NCI-H2227 (cell line): ENCODE data around the gene LSM2.

Source experiments
- DNase-seq: peaks from one replicate; lab custom pipeline; 2025; ENCODE audit not compliant: unreplicated experiment; lab: John Stamatoyannopoulos, UW

Gene LSM2

GRCh38 chr6:31777667-31778050 lies 29.1 kb downstream of the LSM2 start:
- DNase-seq = no peak

GRCh38 chr6:31776989-31777666 lies 29.6 kb downstream of the LSM2 start, which contains the start of gene VWA7:
Gene VWA7 (minus strand): TSS chr6:31777328. CDS start chr6:31776779, 549 bp downstream.
- peak; percentile 69 for DNase-seq

- DNase-seq = peak; percentile 65
These were observed 30.2 kb downstream of the LSM2 start for GRCh38 chr6:31776485-31776988.

- DNase-seq = no peak
These were observed 30.9 kb downstream of the LSM2 start for GRCh38 chr6:31775633-31776484.

GRCh38 chr6:31775184-31775583 lies 31.6 kb downstream of the LSM2 start:
- no peak for DNase-seq

- DNase-seq = no peak
These were observed 34.8 kb downstream of the LSM2 start for GRCh38 chr6:31771992-31772358.

- DNase-seq = no peak
These were observed 35.9 kb downstream of the LSM2 start for GRCh38 chr6:31770860-31771259.

GRCh38 chr6:31769684-31770371 lies 36.9 kb downstream of the LSM2 start:
- peak; percentile 38 for DNase-seq

GRCh38 chr6:31768363-31769257 lies 38.2 kb downstream of the LSM2 start:
- DNase-seq = no peak

- DNase-seq = no peak
These were observed 39.6 kb downstream of the LSM2 start for GRCh38 chr6:31767096-31767645.

GRCh38 chr6:31765910-31766794 lies 40.6 kb downstream of the LSM2 start:
- DNase-seq = no peak

- DNase-seq = no peak
These were observed 41.2 kb downstream of the LSM2 start for GRCh38 chr6:31765559-31765909.

- no peak for DNase-seq
These were observed 42.6 kb downstream of the LSM2 start for GRCh38 chr6:31764198-31764597.

GRCh38 chr6:31763619-31763940 lies 43.2 kb downstream of the LSM2 start:
- no peak for DNase-seq

- no peak for DNase-seq
These were observed 43.7 kb downstream of the LSM2 start for GRCh38 chr6:31762878-31763618.

- no peak for DNase-seq
These were observed 44.4 kb downstream of the LSM2 start, which contains the start of gene SAPCD1 for GRCh38 chr6:31762356-31762755. Gene SAPCD1 (plus strand): TSS chr6:31762656. CDS start chr6:31763055, 399 bp downstream.

- DNase-seq = no peak
These were observed 45.4 kb downstream of the LSM2 start for GRCh38 chr6:31761343-31761742.

- no peak for DNase-seq
These were observed 46.0 kb downstream of the LSM2 start for GRCh38 chr6:31760790-31761189.

- no peak for DNase-seq
These were observed 48.5 kb downstream of the LSM2 start for GRCh38 chr6:31758281-31758680.
